GM19023 (cell line): ENCODE results near the gene ZNF19.

Experiments
- ATAC-seq: cut with Tn5 transposase; IDR thresholded peaks from one replicate; pipeline ENCODE4 v1.9.1; 2021; ENCODE audit warnings: mild to moderate bottlenecking, moderate library complexity; ENCODE audit not compliant: unreplicated experiment

Gene ZNF19

GRCh38 chr16:71443714-71444113 lies 45.4 kb downstream of the ZNF19 start:
- ATAC-seq = no peak

- ATAC-seq = no peak
Observed at GRCh38 chr16:71442051-71442440, 47.1 kb downstream of the ZNF19 start, which contains the start of gene TLE7. Gene TLE7, minus strand, starts transcription at chr16:71442054. Its CDS starts 8,730 bp downstream, at chr16:71433324.

GRCh38 chr16:71441348-71442050 lies 47.6 kb downstream of the ZNF19 start:
- no peak for ATAC-seq

- no peak for ATAC-seq
Observed at GRCh38 chr16:71440669-71441347, 48.3 kb downstream of the ZNF19 start.

- ATAC-seq = no peak
Observed at GRCh38 chr16:71439523-71439922, 49.6 kb downstream of the ZNF19 start.

GRCh38 chr16:71436473-71436872 lies 52.7 kb downstream of the ZNF19 start:
- ATAC-seq = no peak

GRCh38 chr16:71432906-71433305 lies 56.2 kb downstream of the ZNF19 start:
- no peak for ATAC-seq

- no peak for ATAC-seq
Observed at GRCh38 chr16:71431991-71432390, 57.1 kb downstream of the ZNF19 start.

- no peak for ATAC-seq
Observed at GRCh38 chr16:71431176-71431575, 57.9 kb downstream of the ZNF19 start.

GRCh38 chr16:71430744-71431143 lies 58.4 kb downstream of the ZNF19 start:
- ATAC-seq = no peak

- ATAC-seq = no peak
Observed at GRCh38 chr16:71429581-71429980, 59.5 kb downstream of the ZNF19 start.

- no peak for ATAC-seq
Observed at GRCh38 chr16:71428883-71429282, 60.2 kb downstream of the ZNF19 start.

- ATAC-seq = no peak
Observed at GRCh38 chr16:71428385-71428784, 60.7 kb downstream of the ZNF19 start.

GRCh38 chr16:71426880-71427615 lies 62.1 kb downstream of the ZNF19 start:
- ATAC-seq = no peak

- ATAC-seq = peak; percentile 53
Observed at GRCh38 chr16:71426069-71426879, 62.9 kb downstream of the ZNF19 start.

GRCh38 chr16:71425746-71426068 lies 63.4 kb downstream of the ZNF19 start:
- no peak for ATAC-seq

- no peak for ATAC-seq
Observed at GRCh38 chr16:71424626-71425025, 64.5 kb downstream of the ZNF19 start.

- no peak for ATAC-seq
Observed at GRCh38 chr16:71423865-71424264, 65.3 kb downstream of the ZNF19 start.
